OCI-LY3 (cell line): ENCODE results near the gene LYPLA2.

Experiments used
- H2AFZ ChIP-seq: fragments of 200-600, 300-600 bp; shearing (Covaris generic); 2 replicates; pipeline ENCODE4 v1.6.0; 2014; ENCODE audit warnings: antibody characterized with exemption, low read depth, low read length
- H3K27ac ChIP-seq: fragments of 200-600, 300-600 bp; sonication (generic); 2 replicates; pipeline ENCODE4 v1.5.1; 2014; ENCODE audit warnings: mild to moderate bottlenecking, low read length, moderate library complexity, mixed read lengths
- H3K27me3 ChIP-seq: fragments of 200-600, 300-600 bp; sonication (generic); 2 replicates; pipeline ENCODE4 v1.6.1; 2014; ENCODE audit warnings: low read depth, low read length, mixed read lengths
- H3K36me3 ChIP-seq: fragments of 200-600, 300-600 bp; sonication (generic); replicated peaks from 2 replicates; pipeline ENCODE3; 2014; ENCODE audit warnings: low read depth, low read length, mixed read lengths
- H3K4me1 ChIP-seq: fragments of 300-600, 200-600 bp; sonication (generic); 2 replicates; pipeline ENCODE4 v1.6.1; 2014; ENCODE audit warnings: low read length, mixed read lengths
- H3K4me2 ChIP-seq: fragments of 200-600, 300-600 bp; sonication (generic); 2 replicates; pipeline ENCODE4 v1.6.1; 2014; ENCODE audit warnings: low read length, mixed read lengths
- H3K4me3 ChIP-seq: fragments of 300-600, 200-600 bp; sonication (generic); 2 replicates; pipeline ENCODE4 v1.5.1; 2014; ENCODE audit warnings: antibody characterized with exemption, mild to moderate bottlenecking, low read length, moderate library complexity
- H3K79me2 ChIP-seq: fragments of 300-600, 200-600 bp; shearing (Covaris generic); 2 replicates; pipeline ENCODE4 v1.6.1; 2014; ENCODE audit warnings: mild to moderate bottlenecking, low read length, mixed read lengths
- H3K9ac ChIP-seq: fragments of 300-600, 200-600 bp; shearing (Covaris generic); 2 replicates; pipeline ENCODE4 v1.6.0; 2014; ENCODE audit warnings: mild to moderate bottlenecking, low read length, moderate library complexity
- H3K9me3 ChIP-seq: fragments of 200-600, 300-600 bp; shearing (Covaris generic); 2 replicates; pipeline ENCODE4 v1.6.1; 2014; ENCODE audit warnings: low read length, mixed read lengths; ENCODE audit not compliant: insufficient read depth
- H4K20me1 ChIP-seq: fragments of 200-600, 300-600 bp; sonication (generic); 2 replicates; pipeline ENCODE4 v1.6.1; 2016; ENCODE audit warnings: low read length, mixed read lengths; ENCODE audit not compliant: insufficient read depth
- EZH2phosphoT487 ChIP-seq: fragments of 200-600 bp; shearing (Covaris generic); IDR thresholded peaks from 2 replicates; pipeline ENCODE4 v1.6.1; 2018; ENCODE audit warnings: antibody characterized with exemption, mixed run types, low read depth
- TF ChIP-seq, protein P1 (sequence below): fragments of 200-600, 300-600 bp; sonication (generic); IDR thresholded peaks from 2 replicates; pipeline ENCODE4 v1.5.1; 2014; ENCODE audit warnings: antibody characterized with exemption, low read length, low read depth

The LYPLA2 gene

DNA sequence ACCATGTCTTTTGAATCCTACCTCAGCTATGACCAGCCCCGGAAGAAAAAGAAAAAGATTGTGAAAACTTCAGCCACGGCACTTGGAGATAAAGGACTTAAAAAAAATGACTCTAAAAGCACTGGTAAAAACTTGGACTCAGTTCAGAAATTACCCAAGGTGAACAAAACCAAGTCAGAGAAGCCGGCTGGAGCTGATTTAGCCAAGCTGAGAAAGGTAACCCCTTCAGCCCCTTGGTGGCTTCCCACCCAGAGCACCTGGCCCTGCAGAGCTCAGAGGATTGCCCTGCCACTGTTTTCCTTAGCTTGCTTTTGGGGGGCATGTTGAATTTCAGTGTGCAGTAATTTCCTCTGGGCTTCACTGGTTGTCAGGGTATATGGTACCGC is 39.1 kb upstream of the LYPLA2 start:
- Histone ChIP-seq H3K79me2 (peaks cover 58% of the 10 kb centered on the region), H2AFZ (no peak overlapping the region), H3K27me3 (no peaks in the 10 kb centered on the region), H3K27ac (no peak overlapping the region), H4K20me1 (peaks cover 41% of the 10 kb centered on the region), H3K4me3 (no peak overlapping the region), H3K36me3 (peaks cover 78% of the 10 kb centered on the region), H3K9me3 (no peaks in the 10 kb centered on the region), H3K4me1 (peaks cover 20% of the 10 kb centered on the region), H3K9ac (no peak overlapping the region), H3K4me2 (no peak overlapping the region)
- TF ChIP-seq, protein P1, sequence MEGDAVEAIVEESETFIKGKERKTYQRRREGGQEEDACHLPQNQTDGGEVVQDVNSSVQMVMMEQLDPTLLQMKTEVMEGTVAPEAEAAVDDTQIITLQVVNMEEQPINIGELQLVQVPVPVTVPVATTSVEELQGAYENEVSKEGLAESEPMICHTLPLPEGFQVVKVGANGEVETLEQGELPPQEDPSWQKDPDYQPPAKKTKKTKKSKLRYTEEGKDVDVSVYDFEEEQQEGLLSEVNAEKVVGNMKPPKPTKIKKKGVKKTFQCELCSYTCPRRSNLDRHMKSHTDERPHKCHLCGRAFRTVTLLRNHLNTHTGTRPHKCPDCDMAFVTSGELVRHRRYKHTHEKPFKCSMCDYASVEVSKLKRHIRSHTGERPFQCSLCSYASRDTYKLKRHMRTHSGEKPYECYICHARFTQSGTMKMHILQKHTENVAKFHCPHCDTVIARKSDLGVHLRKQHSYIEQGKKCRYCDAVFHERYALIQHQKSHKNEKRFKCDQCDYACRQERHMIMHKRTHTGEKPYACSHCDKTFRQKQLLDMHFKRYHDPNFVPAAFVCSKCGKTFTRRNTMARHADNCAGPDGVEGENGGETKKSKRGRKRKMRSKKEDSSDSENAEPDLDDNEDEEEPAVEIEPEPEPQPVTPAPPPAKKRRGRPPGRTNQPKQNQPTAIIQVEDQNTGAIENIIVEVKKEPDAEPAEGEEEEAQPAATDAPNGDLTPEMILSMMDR, result no peak
- TF ChIP-seq EZH2phosphoT487, result no peak

GRCh38 chr1:23752909-23753308 is 38.0 kb upstream of the LYPLA2 start:
- H2AFZ ChIP-seq, result no peak overlapping the region
- TF ChIP-seq, protein P1, result no peak
- peaks cover 30% of the 10 kb centered on the region for H4K20me1 ChIP-seq
- H3K4me2 ChIP-seq, result no peak overlapping the region
- peaks cover 47% of the 10 kb centered on the region for H3K79me2 ChIP-seq
- H3K9ac ChIP-seq, result no peak overlapping the region
- H3K27me3 ChIP-seq, result no peaks in the 10 kb centered on the region
- no peak overlapping the region for H3K27ac ChIP-seq
- peaks cover 9% of the 10 kb centered on the region for H3K4me1 ChIP-seq
- H3K9me3 ChIP-seq, result no peaks in the 10 kb centered on the region
- no peak overlapping the region for H3K4me3 ChIP-seq
- H3K36me3 ChIP-seq, result peaks cover 71% of the 10 kb centered on the region

- no peak overlapping the region for H3K4me3 ChIP-seq
- TF ChIP-seq, protein P1, result no peak
- H3K27ac ChIP-seq, result no peak overlapping the region
- H3K4me1 ChIP-seq, result no peaks in the 10 kb centered on the region
- peaks cover 12% of the 10 kb centered on the region for H3K79me2 ChIP-seq
- no peaks in the 10 kb centered on the region for H3K9me3 ChIP-seq
- no peak overlapping the region for H3K9ac ChIP-seq
- no peak overlapping the region for H3K4me2 ChIP-seq
- H2AFZ ChIP-seq, result no peak overlapping the region
- peaks cover 77% of the 10 kb centered on the region for H3K36me3 ChIP-seq
- H4K20me1 ChIP-seq, result peaks cover 13% of the 10 kb centered on the region
- H3K27me3 ChIP-seq, result no peaks in the 10 kb centered on the region
Measured at GRCh38 chr1:23756676-23757075, 34.3 kb upstream of the LYPLA2 start.

DNA sequence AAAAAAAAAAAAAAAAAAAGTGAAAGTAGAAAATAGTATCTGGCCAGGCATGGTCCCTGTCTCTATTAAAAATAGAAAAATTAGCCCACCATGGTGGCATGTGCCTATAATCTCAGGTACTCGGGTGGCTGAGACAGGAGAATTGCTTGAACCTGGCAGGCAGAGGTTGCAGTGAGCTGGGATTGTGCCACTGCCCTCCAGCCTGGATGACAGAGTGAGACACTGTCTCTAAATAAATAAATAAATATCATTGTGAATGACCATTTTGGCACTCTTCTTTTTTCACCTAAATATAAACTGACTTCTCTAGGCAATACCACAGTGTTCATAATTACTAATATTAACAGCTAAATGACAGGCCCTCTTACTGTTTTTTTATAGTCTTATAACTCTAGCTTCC is 33.1 kb upstream of the LYPLA2 start:
- H2AFZ ChIP-seq, result no peak overlapping the region
- peaks cover 8% of the 10 kb centered on the region for H4K20me1 ChIP-seq
- no peaks in the 10 kb centered on the region for H3K4me1 ChIP-seq
- no peak overlapping the region for H3K4me3 ChIP-seq
- TF ChIP-seq EZH2phosphoT487, result no peak
- TF ChIP-seq, protein P1, result no peak
- peaks cover 4% of the 10 kb centered on the region; the same call in 1 of the 2 replicates for H3K79me2 ChIP-seq
- peaks cover 69% of the 10 kb centered on the region for H3K36me3 ChIP-seq
- H3K27me3 ChIP-seq, result no peaks in the 10 kb centered on the region
- no peak overlapping the region for H3K9ac ChIP-seq
- H3K4me2 ChIP-seq, result no peak overlapping the region
- H3K27ac ChIP-seq, result no peak overlapping the region
- no peaks in the 10 kb centered on the region for H3K9me3 ChIP-seq
